Measurements from ENCODE around the gene EHMT1.

EHMT1 gene

DNA sequence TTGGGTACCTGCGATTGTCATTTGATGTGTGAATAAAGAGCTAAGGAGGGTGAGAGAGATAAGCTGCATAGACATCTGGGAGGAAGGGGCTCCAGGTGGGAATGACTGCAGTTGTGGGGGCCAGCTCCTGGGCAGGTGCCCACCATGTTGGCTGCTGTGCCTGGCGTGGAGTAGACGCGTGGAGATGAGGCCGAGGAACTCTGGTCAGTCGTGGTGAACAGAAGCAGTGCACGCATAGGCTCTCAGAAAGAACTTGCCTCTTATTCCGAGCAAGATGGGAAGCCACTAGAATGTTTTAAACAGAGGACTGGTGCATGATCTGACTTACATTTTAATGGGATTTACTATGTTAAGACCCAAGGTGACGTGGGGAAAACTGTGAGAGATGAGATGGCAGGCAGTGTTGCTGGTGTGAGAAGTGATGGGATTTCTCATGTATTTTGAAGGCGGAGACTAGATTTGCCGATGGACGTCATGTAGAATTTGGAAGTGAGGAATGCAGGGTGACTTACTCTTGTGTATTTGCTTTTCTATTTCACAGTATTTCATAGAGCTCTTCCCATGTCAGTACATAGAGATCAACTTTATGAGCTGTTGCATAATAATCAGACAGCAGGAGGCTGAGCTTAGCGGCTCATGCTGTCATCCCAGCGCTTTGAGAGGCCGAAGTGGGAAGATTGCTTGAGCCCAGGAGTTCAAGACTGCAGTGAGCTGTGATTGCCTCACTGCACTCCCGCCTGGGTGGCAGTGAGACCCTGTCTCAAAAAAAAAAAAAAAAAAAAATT, 71.1 kb downstream of the EHMT1 start:
- Histone ChIP-seq H3K4me3 (ENCODE audit: low read length in 2 of 2) (no peak overlapping the region), H3K9ac (ENCODE audit: low read depth in 1 of 2, low read length in 2 of 2) (no peak overlapping the region), H3K36me3 (ENCODE audit: control insufficient read depth in 2 of 2, insufficient read depth in 2 of 2, low read length in 2 of 2) (no peaks in the 10 kb centered on the region), H3K4me1 (ENCODE audit: control insufficient read depth in 2 of 2, insufficient read depth in 2 of 2, low read length in 2 of 2) (peaks cover 0 to 3% of the 10 kb centered on the region in 2 donors), H3K27me3 (ENCODE audit: control insufficient read depth in 2 of 2, insufficient read depth in 2 of 2, low read length in 2 of 2) (no peaks in the 10 kb centered on the region), H3K9me3 (ENCODE audit: control insufficient read depth in 2 of 2, low read length in 2 of 2) (no peaks in the 10 kb centered on the region), H3K27ac (ENCODE audit: low read depth in 2 of 2, low read length in 2 of 2) (no peak overlapping the region)

GRCh38 chr9:137690930-137691645, 72.3 kb downstream of the EHMT1 start:
- Histone ChIP-seq H3K27ac (ENCODE audit: low read depth in 2 of 2, low read length in 2 of 2) (no peak overlapping the region), H3K36me3 (ENCODE audit: control insufficient read depth in 2 of 2, insufficient read depth in 2 of 2, low read length in 2 of 2) (no peaks in the 10 kb centered on the region), H3K27me3 (ENCODE audit: control insufficient read depth in 2 of 2, insufficient read depth in 2 of 2, low read length in 2 of 2) (no peaks in the 10 kb centered on the region), H3K4me1 (ENCODE audit: control insufficient read depth in 2 of 2, insufficient read depth in 2 of 2, low read length in 2 of 2) (peaks cover 0 to 3% of the 10 kb centered on the region in 2 donors), H3K9me3 (ENCODE audit: control insufficient read depth in 2 of 2, low read length in 2 of 2) (no peaks in the 10 kb centered on the region), H3K9ac (ENCODE audit: low read depth in 1 of 2, low read length in 2 of 2) (no peak overlapping the region), H3K4me3 (ENCODE audit: low read length in 2 of 2) (no peak overlapping the region)

DNA sequence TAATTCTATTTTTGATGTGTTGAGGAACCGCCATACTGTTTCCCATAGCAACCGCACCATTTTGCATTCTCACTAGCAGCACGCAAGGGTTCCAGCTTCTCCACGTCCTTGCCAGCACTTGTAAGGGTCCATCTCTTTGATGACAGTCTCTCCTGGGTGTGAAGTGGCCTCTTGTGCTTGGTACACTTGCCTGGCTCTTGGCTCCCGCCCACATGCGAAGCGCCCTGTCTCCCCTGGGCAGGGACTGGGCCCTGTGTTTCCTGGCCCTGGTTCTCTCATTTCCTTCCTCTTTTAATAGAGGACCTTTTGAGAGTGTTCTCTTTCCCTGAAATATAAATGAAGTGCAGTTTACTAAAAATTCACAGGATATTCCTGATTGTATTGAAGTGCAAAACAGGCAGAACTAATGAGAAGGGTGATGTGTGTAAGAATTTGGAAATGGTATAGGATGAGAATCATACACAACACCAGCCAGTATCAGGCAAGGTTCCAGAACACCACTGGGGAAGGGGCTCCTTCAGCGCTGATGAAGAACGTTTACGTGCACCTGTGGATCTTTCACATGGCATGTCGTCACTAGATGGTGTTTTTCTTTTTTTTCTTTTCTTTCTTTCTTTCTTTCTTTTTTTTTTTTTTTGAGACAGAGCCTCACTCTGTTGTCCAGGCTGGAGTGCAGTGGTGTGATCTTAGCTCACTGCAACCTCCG, 73.0 kb downstream of the EHMT1 start:
- Histone ChIP-seq H3K4me1 (ENCODE audit: control insufficient read depth in 2 of 2, insufficient read depth in 2 of 2, low read length in 2 of 2) (peaks cover 0 to 3% of the 10 kb centered on the region in 2 donors), H3K9me3 (ENCODE audit: control insufficient read depth in 2 of 2, low read length in 2 of 2) (no peaks in the 10 kb centered on the region), H3K27me3 (ENCODE audit: control insufficient read depth in 2 of 2, insufficient read depth in 2 of 2, low read length in 2 of 2) (no peaks in the 10 kb centered on the region), H3K4me3 (ENCODE audit: low read length in 2 of 2) (no peak overlapping the region), H3K36me3 (ENCODE audit: control insufficient read depth in 2 of 2, insufficient read depth in 2 of 2, low read length in 2 of 2) (no peaks in the 10 kb centered on the region), H3K27ac (ENCODE audit: low read depth in 2 of 2, low read length in 2 of 2) (no peak overlapping the region), H3K9ac (ENCODE audit: low read depth in 1 of 2, low read length in 2 of 2) (no peak overlapping the region)

GRCh38 chr9:137694236-137694959, 75.6 kb downstream of the EHMT1 start:
- H3K27me3 ChIP-seq (ENCODE audit: control insufficient read depth in 2 of 2, insufficient read depth in 2 of 2, low read length in 2 of 2) = no peaks in the 10 kb centered on the region
- no peak overlapping the region for H3K4me3 ChIP-seq (ENCODE audit: low read length in 2 of 2)
- H3K4me1 ChIP-seq (ENCODE audit: control insufficient read depth in 2 of 2, insufficient read depth in 2 of 2, low read length in 2 of 2) = peaks cover 0 to 3% of the 10 kb centered on the region in 2 donors

GRCh38 chr9:137694962-137695875, 76.4 kb downstream of the EHMT1 start:
- Histone ChIP-seq H3K36me3 (ENCODE audit: control insufficient read depth in 2 of 2, insufficient read depth in 2 of 2, low read length in 2 of 2) (no peaks in the 10 kb centered on the region), H3K27ac (ENCODE audit: low read depth in 2 of 2, low read length in 2 of 2) (no peak overlapping the region), H3K27me3 (ENCODE audit: control insufficient read depth in 2 of 2, insufficient read depth in 2 of 2, low read length in 2 of 2) (no peaks in the 10 kb centered on the region), H3K9ac (ENCODE audit: low read depth in 1 of 2, low read length in 2 of 2) (no peak overlapping the region), H3K4me3 (ENCODE audit: low read length in 2 of 2) (no peak overlapping the region), H3K4me1 (ENCODE audit: control insufficient read depth in 2 of 2, insufficient read depth in 2 of 2, low read length in 2 of 2) (peaks cover 0 to 3% of the 10 kb centered on the region in 2 donors), H3K9me3 (ENCODE audit: control insufficient read depth in 2 of 2, low read length in 2 of 2) (no peaks in the 10 kb centered on the region)

More at GRCh38 chr9:137694236-137694959, 75.6 kb downstream of the EHMT1 start:
- Histone ChIP-seq H3K36me3 (ENCODE audit: control insufficient read depth in 2 of 2, insufficient read depth in 2 of 2, low read length in 2 of 2) (no peaks in the 10 kb centered on the region), H3K9me3 (ENCODE audit: control insufficient read depth in 2 of 2, low read length in 2 of 2) (no peaks in the 10 kb centered on the region), H3K27ac (ENCODE audit: low read depth in 2 of 2, low read length in 2 of 2) (no peak overlapping the region), H3K9ac (ENCODE audit: low read depth in 1 of 2, low read length in 2 of 2) (no peak overlapping the region)

- Histone ChIP-seq H3K4me3 (ENCODE audit: low read length in 2 of 2) (no peak overlapping the region), H3K27ac (ENCODE audit: low read depth in 2 of 2, low read length in 2 of 2) (no peak overlapping the region), H3K4me1 (ENCODE audit: control insufficient read depth in 2 of 2, insufficient read depth in 2 of 2, low read length in 2 of 2) (no peaks in the 10 kb centered on the region), H3K9me3 (ENCODE audit: control insufficient read depth in 2 of 2, low read length in 2 of 2) (no peaks in the 10 kb centered on the region), H3K36me3 (ENCODE audit: control insufficient read depth in 2 of 2, insufficient read depth in 2 of 2, low read length in 2 of 2) (no peaks in the 10 kb centered on the region), H3K27me3 (ENCODE audit: control insufficient read depth in 2 of 2, insufficient read depth in 2 of 2, low read length in 2 of 2) (no peaks in the 10 kb centered on the region), H3K9ac (ENCODE audit: low read depth in 1 of 2, low read length in 2 of 2) (no peak overlapping the region)
Observed at GRCh38 chr9:137696136-137696925, 77.5 kb downstream of the EHMT1 start.

GRCh38 chr9:137697193-137697592, 78.4 kb downstream of the EHMT1 start:
- Histone ChIP-seq H3K4me1 (ENCODE audit: control insufficient read depth in 2 of 2, insufficient read depth in 2 of 2, low read length in 2 of 2) (no peaks in the 10 kb centered on the region), H3K36me3 (ENCODE audit: control insufficient read depth in 2 of 2, insufficient read depth in 2 of 2, low read length in 2 of 2) (no peaks in the 10 kb centered on the region), H3K9ac (ENCODE audit: low read depth in 1 of 2, low read length in 2 of 2) (no peak overlapping the region), H3K27me3 (ENCODE audit: control insufficient read depth in 2 of 2, insufficient read depth in 2 of 2, low read length in 2 of 2) (no peaks in the 10 kb centered on the region), H3K9me3 (ENCODE audit: control insufficient read depth in 2 of 2, low read length in 2 of 2) (no peaks in the 10 kb centered on the region), H3K4me3 (ENCODE audit: low read length in 2 of 2) (no peak overlapping the region), H3K27ac (ENCODE audit: low read depth in 2 of 2, low read length in 2 of 2) (no peak overlapping the region)

DNA sequence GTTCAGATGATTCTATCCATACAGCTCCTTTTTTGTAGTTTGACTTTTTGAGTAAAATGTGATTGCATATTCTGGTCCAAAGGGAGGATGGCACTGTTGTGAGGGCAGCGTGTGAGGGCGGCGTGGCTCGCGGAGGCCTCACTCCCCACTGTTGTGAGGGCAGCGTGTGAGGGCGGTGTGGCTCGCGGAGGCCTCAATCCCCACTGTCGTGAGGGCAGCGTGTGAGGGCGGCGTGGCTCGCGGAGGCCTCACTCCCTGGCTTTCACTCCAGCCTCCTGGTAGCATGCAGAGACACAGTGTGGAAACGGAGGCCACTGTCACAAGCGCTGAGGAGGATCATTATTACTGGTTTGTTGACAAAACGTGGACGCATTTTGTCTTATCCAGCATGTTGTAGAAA, 79.0 kb downstream of the EHMT1 start:
- Histone ChIP-seq H3K4me3 (ENCODE audit: low read length in 2 of 2) (no peak overlapping the region), H3K4me1 (ENCODE audit: control insufficient read depth in 2 of 2, insufficient read depth in 2 of 2, low read length in 2 of 2) (no peaks in the 10 kb centered on the region), H3K9ac (ENCODE audit: low read depth in 1 of 2, low read length in 2 of 2) (no peak overlapping the region)

More for the DNA sequence above, 79.0 kb downstream of the EHMT1 start:
- Histone ChIP-seq H3K36me3 (ENCODE audit: control insufficient read depth in 2 of 2, insufficient read depth in 2 of 2, low read length in 2 of 2) (peaks cover 0 to 5% of the 10 kb centered on the region in 2 donors), H3K27me3 (ENCODE audit: control insufficient read depth in 2 of 2, insufficient read depth in 2 of 2, low read length in 2 of 2) (no peaks in the 10 kb centered on the region), H3K27ac (ENCODE audit: low read depth in 2 of 2, low read length in 2 of 2) (no peak overlapping the region), H3K9me3 (ENCODE audit: control insufficient read depth in 2 of 2, low read length in 2 of 2) (peaks cover 0 to 3% of the 10 kb centered on the region in 2 donors)
